HG03025 (cell line): Measurements from ENCODE around the gene GNAI3.

Experiments used
- ATAC-seq: cut with Tn5 transposase; IDR thresholded peaks from one replicate; pipeline ENCODE4 v1.9.1; 2021; ENCODE audit warnings: mild to moderate bottlenecking, moderate library complexity; ENCODE audit not compliant: unreplicated experiment, low FRiP score

The GNAI3 gene

DNA sequence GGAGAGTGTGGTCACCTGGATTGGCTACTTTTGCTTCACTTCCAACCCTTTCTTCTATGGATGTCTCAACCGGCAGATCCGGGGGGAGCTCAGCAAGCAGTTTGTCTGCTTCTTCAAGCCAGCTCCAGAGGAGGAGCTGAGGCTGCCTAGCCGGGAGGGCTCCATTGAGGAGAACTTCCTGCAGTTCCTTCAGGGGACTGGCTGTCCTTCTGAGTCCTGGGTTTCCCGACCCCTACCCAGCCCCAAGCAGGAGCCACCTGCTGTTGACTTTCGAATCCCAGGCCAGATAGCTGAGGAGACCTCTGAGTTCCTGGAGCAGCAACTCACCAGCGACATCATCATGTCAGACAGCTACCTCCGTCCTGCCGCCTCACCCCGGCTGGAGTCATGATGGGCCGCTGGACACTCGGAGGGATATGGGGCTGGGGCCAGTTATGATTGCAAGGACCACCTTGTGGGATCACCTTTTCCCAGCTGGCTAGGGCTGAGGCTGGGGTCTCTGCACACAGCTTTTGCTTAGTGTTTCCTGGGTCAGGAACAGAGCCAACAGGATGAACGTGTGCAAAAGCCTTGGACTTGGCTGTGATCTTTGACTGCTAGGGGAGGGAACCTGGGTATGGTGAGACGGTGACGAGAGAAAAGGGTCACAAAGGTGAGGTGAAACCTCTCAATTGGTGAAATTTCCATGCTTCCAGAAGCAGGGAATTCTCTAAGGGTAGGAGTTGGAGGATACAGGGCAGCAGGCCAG, 4.3 kb upstream of the GNAI3 start:
- no peak for ATAC-seq

DNA sequence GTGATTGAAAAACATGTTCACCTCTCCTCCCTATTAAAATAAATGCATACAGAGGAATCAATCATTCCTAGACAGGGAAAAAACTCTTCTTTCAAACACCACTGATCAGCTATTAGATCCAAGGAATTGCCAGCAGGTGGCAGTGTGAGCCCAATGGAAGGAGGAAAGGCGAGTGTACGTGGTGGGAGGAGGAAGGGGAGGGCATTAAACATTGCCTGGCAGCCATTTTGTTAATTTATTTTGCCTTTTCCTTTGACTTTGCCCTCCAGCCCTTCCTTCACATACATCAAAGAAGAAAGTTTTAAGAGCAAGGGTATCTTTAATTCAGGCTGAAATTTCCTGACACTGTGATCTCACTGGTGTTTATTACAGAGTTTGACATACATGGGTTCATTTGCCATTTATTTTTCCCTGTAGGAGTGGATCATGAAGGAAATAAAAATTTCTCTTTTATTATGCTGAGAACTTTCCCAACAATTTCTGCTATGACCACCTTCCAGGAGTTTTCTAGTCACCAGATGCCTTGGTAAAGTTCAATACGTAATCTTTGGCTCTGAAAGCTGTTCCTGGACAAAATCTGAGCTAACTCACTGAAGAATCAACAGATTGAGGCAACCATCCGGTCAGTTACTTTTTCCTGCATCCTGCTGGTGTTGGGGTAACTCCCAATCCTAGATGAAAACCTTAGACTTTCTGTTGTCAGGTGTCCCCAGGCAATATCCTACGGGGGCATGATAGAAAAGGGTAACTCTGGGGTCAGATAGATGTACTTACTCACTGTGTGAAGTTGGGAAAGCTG, 1.9 kb upstream of the GNAI3 start:
- no peak for ATAC-seq

DNA sequence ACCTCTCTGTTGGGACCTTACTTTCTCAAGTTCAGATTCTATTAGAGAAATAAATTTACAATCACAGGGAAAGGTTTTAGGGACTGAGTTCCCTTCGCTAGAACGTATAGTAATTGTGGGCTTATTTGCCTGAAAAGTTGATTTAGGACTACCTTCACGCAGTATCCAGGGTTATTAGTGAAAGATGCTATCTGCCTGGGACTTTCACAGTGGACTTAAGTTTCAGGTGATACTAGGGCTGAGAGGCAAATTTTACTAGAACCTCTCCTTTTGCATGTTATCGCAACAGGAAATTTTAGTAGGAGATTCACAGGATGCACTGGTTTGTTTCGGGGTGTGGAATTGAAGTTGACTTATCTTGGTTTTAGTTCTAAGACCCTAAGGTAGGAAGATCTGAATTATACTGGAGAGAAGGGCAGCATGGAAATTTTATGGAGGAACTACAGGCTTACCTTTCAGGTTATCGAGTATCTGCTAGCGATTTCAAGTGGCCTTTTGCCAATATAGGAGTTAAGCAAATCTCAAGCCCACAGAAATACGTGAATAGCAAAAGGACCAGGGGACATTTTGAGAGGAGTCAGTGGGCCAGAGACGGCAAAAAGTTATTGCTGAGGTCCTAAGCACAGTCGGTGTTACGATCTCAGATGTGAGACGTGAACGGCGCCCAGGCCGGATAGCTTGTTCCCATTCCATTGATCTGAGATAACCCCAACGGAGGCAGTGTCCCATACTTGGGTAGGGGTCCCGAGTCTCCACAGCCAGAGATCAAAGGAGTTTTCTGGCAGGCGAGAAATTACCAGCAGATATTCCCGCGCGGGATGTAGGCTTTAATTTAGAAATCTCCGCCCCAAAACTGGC, 723 bp upstream of the GNAI3 start:
- peak; percentile 6 for ATAC-seq

- ATAC-seq, result no peak
Measured at GRCh38 chr1:109556563-109556962, 8.1 kb downstream of the GNAI3 start.

GRCh38 chr1:109557520-109557919, 9.1 kb downstream of the GNAI3 start:
- no peak for ATAC-seq

GRCh38 chr1:109559995-109560394, 11.6 kb downstream of the GNAI3 start:
- no peak for ATAC-seq

GRCh38 chr1:109564194-109564878, 15.9 kb downstream of the GNAI3 start:
- ATAC-seq, result no peak

- ATAC-seq, result no peak
Measured at GRCh38 chr1:109565241-109565640, 16.8 kb downstream of the GNAI3 start.

DNA sequence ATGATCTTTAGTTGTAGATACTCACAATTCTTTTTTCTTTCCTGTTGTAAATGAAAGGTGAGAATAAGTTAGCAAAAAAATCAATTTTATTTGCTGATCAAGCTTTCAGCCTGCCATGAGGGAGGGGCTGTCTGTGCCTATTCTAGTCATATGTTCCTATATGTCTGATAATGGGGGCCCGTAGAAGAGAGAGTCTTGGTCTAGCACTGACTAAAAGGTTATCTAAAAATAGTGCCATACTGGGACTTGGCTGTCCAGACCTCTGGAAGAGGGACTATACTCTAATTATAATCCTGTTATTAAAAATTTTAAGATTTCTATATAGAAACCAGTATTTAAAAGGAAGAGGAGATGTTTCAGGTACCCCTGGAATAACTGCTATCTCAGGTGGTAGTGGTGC, 18.6 kb downstream of the GNAI3 start:
- ATAC-seq, result no peak

- ATAC-seq, result no peak
Measured at GRCh38 chr1:109567877-109568672, 19.7 kb downstream of the GNAI3 start.

- no peak for ATAC-seq
Measured at GRCh38 chr1:109569323-109569722, 20.9 kb downstream of the GNAI3 start.

DNA sequence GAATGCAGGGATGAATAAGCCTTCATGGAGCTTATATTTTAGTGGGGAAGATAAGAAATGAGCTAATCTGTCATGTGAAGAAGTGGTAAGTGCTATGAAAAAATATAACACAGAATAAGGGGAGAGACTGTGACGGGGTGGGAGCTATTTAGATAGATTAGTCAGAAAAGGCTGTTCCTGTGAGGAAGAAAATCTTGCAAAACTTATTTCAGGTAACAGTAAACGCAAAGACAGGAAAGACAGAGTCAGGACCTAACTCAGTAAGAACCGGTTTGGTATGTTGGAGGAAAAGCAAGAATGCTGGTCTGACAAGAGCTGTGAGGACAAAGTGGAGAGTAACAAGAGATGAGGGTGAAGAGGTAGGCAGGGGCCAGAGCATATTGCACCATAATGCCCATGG, 22.0 kb downstream of the GNAI3 start:
- ATAC-seq, result no peak

GRCh38 chr1:109573785-109574184, 25.4 kb downstream of the GNAI3 start:
- ATAC-seq, result no peak

DNA sequence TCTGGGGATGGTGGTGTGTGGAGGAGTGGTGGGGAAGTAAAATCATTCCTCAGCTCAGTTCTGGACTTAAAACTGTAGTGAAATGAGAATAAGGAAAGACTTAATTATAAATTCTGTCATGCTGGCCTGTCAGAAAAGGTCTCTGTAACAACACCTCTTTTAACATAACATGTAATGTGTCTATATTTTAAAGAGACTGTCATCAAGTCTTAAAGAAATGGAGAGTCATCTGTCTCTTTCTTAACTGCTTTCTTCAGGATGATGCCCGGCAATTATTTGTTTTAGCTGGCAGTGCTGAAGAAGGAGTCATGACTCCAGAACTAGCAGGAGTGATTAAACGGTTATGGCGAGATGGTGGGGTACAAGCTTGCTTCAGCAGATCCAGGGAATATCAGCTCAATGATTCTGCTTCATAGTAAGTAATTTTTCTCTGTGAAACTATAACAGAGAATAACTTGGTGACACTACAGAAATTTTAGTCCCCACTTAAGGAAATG, 30.6 kb downstream of the GNAI3 start:
- ATAC-seq, result no peak

DNA sequence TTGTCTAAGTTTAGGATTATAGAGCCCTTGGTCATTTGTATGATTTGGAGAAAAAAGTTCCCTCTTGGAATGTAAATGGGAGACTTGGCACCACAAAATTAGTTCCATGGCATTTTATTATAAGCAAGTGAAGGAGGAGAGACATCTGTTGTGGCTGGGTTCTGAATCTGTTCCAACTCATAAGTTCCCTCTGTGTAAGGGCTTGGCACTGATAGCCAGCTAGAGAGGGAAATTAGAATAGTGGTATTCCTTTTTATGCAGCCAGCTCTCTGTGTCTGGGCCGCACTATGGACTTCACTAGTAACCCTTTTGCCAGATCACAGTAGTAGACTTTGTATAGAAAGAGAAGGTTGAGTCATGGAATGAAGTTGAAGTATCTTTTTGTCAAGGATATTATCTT, 31.1 kb downstream of the GNAI3 start:
- no peak for ATAC-seq

DNA sequence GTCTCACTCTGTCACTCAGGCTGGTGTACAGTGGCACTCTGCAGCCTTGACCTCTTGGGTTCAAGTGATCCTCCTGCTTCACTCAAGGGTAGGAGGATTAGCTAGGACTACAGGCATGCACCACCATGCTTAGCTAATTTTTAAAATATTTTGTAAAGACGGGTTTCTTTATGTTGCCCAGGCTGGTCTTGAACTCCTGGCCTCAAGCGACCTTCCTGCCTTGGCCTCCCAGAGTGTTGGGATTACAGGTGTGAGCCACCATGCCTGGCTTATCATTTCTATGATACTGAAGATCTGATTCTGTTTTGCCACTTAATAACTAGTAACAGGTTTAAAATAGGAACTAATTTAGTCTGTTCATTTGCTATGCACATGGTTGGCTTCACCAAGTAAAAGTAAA, 33.6 kb downstream of the GNAI3 start:
- ATAC-seq, result no peak

- ATAC-seq, result no peak
Measured at GRCh38 chr1:109584766-109585165, 36.4 kb downstream of the GNAI3 start.

GRCh38 chr1:109586055-109586454, 37.6 kb downstream of the GNAI3 start:
- no peak for ATAC-seq

DNA sequence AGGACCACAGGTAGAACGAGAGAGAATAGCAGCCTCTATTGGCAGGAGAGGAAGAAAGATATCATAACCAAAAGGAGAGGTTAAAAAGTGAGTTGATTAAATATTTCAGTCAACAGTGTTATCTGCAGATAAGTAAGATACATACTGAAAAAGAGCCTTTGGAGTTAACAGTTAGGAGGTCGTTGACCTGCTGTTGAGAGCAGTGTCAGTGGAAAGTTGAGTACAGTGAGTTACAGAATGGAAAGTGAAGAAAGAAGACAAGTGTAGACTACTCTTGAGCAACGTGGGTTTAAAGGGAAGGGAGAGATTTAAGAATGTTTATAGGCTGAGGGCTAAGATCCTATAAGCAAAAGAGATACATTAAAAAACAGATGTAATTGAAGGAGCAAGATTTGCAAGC, 40.8 kb downstream of the GNAI3 start:
- no peak for ATAC-seq

- no peak for ATAC-seq
Measured at GRCh38 chr1:109589679-109590078, 41.3 kb downstream of the GNAI3 start.
